MCF 10A (cell line): ENCODE results near the gene CKM. TPM values are rescaled to one million over a fixed set of nuclear protein-coding genes. Genes with fewer than 3 reads are reported as not detected.

Source experiments
- BruUV-seq: library from RNA; stranded (reverse); fragments of 400-500 nt; replicated peaks from 2 replicates; lab custom pipeline; 2021; lab: Mats Ljungman, UMichigan
- CTCF ChIA-PET: fragments of 300-600 bp; sonication (Branson Sonifier 250); formaldehyde crosslinking; extraction: SDS; loops from one replicate; lab custom pipeline; 2021; ENCODE audit warnings: antibody characterized with exemption, inconsistent platforms; lab: Yijun Ruan, JAX
- POLR2A ChIA-PET: fragments of 300-600, 350-650 bp; sonication (Branson Sonifier 250); formaldehyde crosslinking; extraction: SDS; loops from one replicate; lab custom pipeline; 2020; ENCODE audit warnings: antibody characterized with exemption, inconsistent platforms; lab: Yijun Ruan, JAX
- DNase-seq: peaks from one replicate; pipeline ENCODE4 v3.0.0-alpha.2; 2018; ENCODE audit not compliant: unreplicated experiment
- H3K27ac Mint-ChIP-seq: one replicate; pipeline ENCODE4 v1.8.0; 2022; ENCODE audit warnings: mild to moderate bottlenecking, low read depth, mixed read lengths; ENCODE audit not compliant: unreplicated experiment
- H3K27me3 Mint-ChIP-seq: one replicate; pipeline ENCODE4 v1.8.0; 2022; ENCODE audit warnings: mixed read lengths; ENCODE audit not compliant: insufficient read depth, unreplicated experiment
- H3K36me3 Mint-ChIP-seq: one replicate; pipeline ENCODE4 v1.8.0; 2022; ENCODE audit warnings: mild to moderate bottlenecking, moderate library complexity, mixed read lengths; ENCODE audit not compliant: insufficient read depth, unreplicated experiment
- H3K4me1 Mint-ChIP-seq: one replicate; pipeline ENCODE4 v1.8.0; 2022; ENCODE audit warnings: mixed read lengths; ENCODE audit not compliant: insufficient read depth, unreplicated experiment
- H3K4me3 Mint-ChIP-seq: one replicate; pipeline ENCODE4 v1.8.0; 2022; ENCODE audit warnings: mild to moderate bottlenecking, moderate library complexity, mixed read lengths; ENCODE audit not compliant: unreplicated experiment
- H3K9me3 Mint-ChIP-seq: one replicate; pipeline ENCODE4 v1.8.0; 2022; ENCODE audit warnings: mixed read lengths; ENCODE audit not compliant: unreplicated experiment
- CTCF ChIP-seq: fragments of 200-600 bp; IDR thresholded peaks from one replicate; pipeline ENCODE4 v1.8.0; 2022; ENCODE audit warnings: antibody characterized with exemption, mild to moderate bottlenecking; ENCODE audit not compliant: unreplicated experiment
- intact Hi-C: fragments of 100-400 bp; cut with micrococcal nuclease; formaldehyde crosslinking; loops from 2 replicates; pipeline ENCODE4 v1.14.1; 2022
- total RNA-seq: library from RNA; stranded (reverse); gene quantifications from 2 replicates; pipeline ENCODE4 v1.2.3, GENCODE V29; 2022

CKM gene
- total RNA-seq, 1 experiment from 2014 or later, result not detected

- no TSS peak for BruUV-seq
- no peak for DNase-seq
- Mint-ChIP-seq H3K4me3 (no peak overlapping the region), H3K27ac (no peak overlapping the region), H3K27me3 (no peaks in the 10 kb centered on the region), H3K4me1 (no peaks in the 10 kb centered on the region), H3K36me3 (peaks cover 31% of the 10 kb centered on the region), H3K9me3 (no peaks in the 10 kb centered on the region)
- intact Hi-C loops, result no loop called here
- ChIA-PET POLR2A (no interaction called here), CTCF (interaction anchor here (0.6 kb wide), 1 partner anchor 455 kb away, joined by 4 read pairs; no protein-coding TSS in a partner anchor)
- TF ChIP-seq CTCF, result no peak
These were observed 23.0 kb downstream of the CKM start for GRCh38 chr19:45299719-45300118.

- Mint-ChIP-seq H3K9me3 (no peaks in the 10 kb centered on the region), H3K27me3 (no peaks in the 10 kb centered on the region), H3K27ac (no peak overlapping the region), H3K4me1 (no peaks in the 10 kb centered on the region), H3K36me3 (peaks cover 30% of the 10 kb centered on the region), H3K4me3 (no peak overlapping the region)
- DNase-seq, result no peak
- intact Hi-C loops, result no loop called here
- ChIA-PET CTCF (no interaction called here), POLR2A (interaction anchor here (1.0 kb wide), 1 partner anchor 14 kb away, joined by 3 read pairs; no protein-coding TSS in a partner anchor)
- no peak for TF ChIP-seq CTCF
- no TSS peak for BruUV-seq
These were observed 24.4 kb downstream of the CKM start for GRCh38 chr19:45298264-45298663.

GRCh38 chr19:45297674-45298073 lies 25.0 kb downstream of the CKM start:
- no peaks in the 10 kb centered on the region for H3K9me3 Mint-ChIP-seq
- ChIA-PET POLR2A (interaction anchor here (1.0 kb wide), 1 partner anchor 13 kb away, joined by 3 read pairs; no protein-coding TSS in a partner anchor), CTCF (no interaction called here)
- no TSS peak for BruUV-seq
- no peak overlapping the region for H3K27ac Mint-ChIP-seq
- H3K4me1 Mint-ChIP-seq, result no peaks in the 10 kb centered on the region
- intact Hi-C loops, result no loop called here
- DNase-seq, result no peak
- peaks cover 24% of the 10 kb centered on the region for H3K36me3 Mint-ChIP-seq
- TF ChIP-seq CTCF, result no peak
- no peak overlapping the region for H3K4me3 Mint-ChIP-seq
- H3K27me3 Mint-ChIP-seq, result no peaks in the 10 kb centered on the region

GRCh38 chr19:45296355-45296754 lies 26.3 kb downstream of the CKM start:
- no peaks in the 10 kb centered on the region for H3K27me3 Mint-ChIP-seq
- H3K9me3 Mint-ChIP-seq, result no peaks in the 10 kb centered on the region
- no peak for DNase-seq
- H3K36me3 Mint-ChIP-seq, result peaks cover 22% of the 10 kb centered on the region
- ChIA-PET CTCF (interaction anchor here (1.2 kb wide), 1 partner anchor 43 kb away, joined by 4 read pairs; no protein-coding TSS in a partner anchor), POLR2A (interaction anchor here (0.6 to 0.9 kb wide), 3 partner anchors 10 to 179 kb away, joined by 3 read pairs; no protein-coding TSS in a partner anchor)
- BruUV-seq, result no TSS peak
- H3K4me1 Mint-ChIP-seq, result no peaks in the 10 kb centered on the region
- intact Hi-C loops, result no loop called here
- TF ChIP-seq CTCF, result no peak
- H3K4me3 Mint-ChIP-seq, result no peak overlapping the region
- H3K27ac Mint-ChIP-seq, result no peak overlapping the region
